GM19324 (cell line): ENCODE data around the gene ADGRL2.

ENCODE experiments used
- ATAC-seq: cut with Tn5 transposase; IDR thresholded peaks from one replicate; pipeline ENCODE4 v1.9.1; 2021; ENCODE audit warnings: mild to moderate bottlenecking, moderate library complexity; ENCODE audit not compliant: unreplicated experiment, low FRiP score

ADGRL2 gene

GRCh38 chr1:81805537-81806431 is 5.0 kb downstream of the ADGRL2 start:
- ATAC-seq: no peak

- ATAC-seq: no peak
These were observed 5.7 kb downstream of the ADGRL2 start for GRCh38 chr1:81806432-81806770.

- ATAC-seq: no peak
These were observed 8.0 kb downstream of the ADGRL2 start for GRCh38 chr1:81808760-81809159.

GRCh38 chr1:81809808-81810207 is 9.1 kb downstream of the ADGRL2 start:
- ATAC-seq: no peak

GRCh38 chr1:81811757-81812371 is 11.1 kb downstream of the ADGRL2 start:
- no peak for ATAC-seq

- ATAC-seq: no peak
These were observed 12.0 kb downstream of the ADGRL2 start for GRCh38 chr1:81812712-81813111.

- no peak for ATAC-seq
These were observed 13.0 kb downstream of the ADGRL2 start for GRCh38 chr1:81813691-81814090.

- no peak for ATAC-seq
These were observed 18.9 kb downstream of the ADGRL2 start for GRCh38 chr1:81819613-81820012.

- no peak for ATAC-seq
These were observed 20.0 kb downstream of the ADGRL2 start for GRCh38 chr1:81820765-81821164.

- ATAC-seq: no peak
These were observed 22.3 kb downstream of the ADGRL2 start for GRCh38 chr1:81823082-81823481.

- ATAC-seq: no peak
These were observed 24.0 kb downstream of the ADGRL2 start for GRCh38 chr1:81824759-81825158.

GRCh38 chr1:81827942-81828341 is 27.2 kb downstream of the ADGRL2 start:
- no peak for ATAC-seq

- no peak for ATAC-seq
These were observed 31.8 kb downstream of the ADGRL2 start for GRCh38 chr1:81832573-81832972.

GRCh38 chr1:81833722-81834121 is 33.0 kb downstream of the ADGRL2 start:
- ATAC-seq: no peak

GRCh38 chr1:81834268-81834667 is 33.5 kb downstream of the ADGRL2 start:
- no peak for ATAC-seq

GRCh38 chr1:81834921-81835698 is 34.4 kb downstream of the ADGRL2 start:
- no peak for ATAC-seq

- ATAC-seq: no peak
These were observed 35.4 kb downstream of the ADGRL2 start for GRCh38 chr1:81836007-81836626.

GRCh38 chr1:81838600-81839218 is 38.0 kb downstream of the ADGRL2 start:
- ATAC-seq: no peak

- ATAC-seq: no peak
These were observed 40.1 kb downstream of the ADGRL2 start for GRCh38 chr1:81840805-81841204.

- no peak for ATAC-seq
These were observed 41.1 kb downstream of the ADGRL2 start for GRCh38 chr1:81841795-81842194.
